Upper lobe of left lung (tissue), 6 donors: ENCODE data around the gene ZWILCH. TPM values are rescaled to one million over a fixed set of nuclear protein-coding genes. Genes with fewer than 3 reads are reported as not detected.
"Not testable (repeated sequence)": the region's sequence is repeated elsewhere in the genome, so short reads cannot be mapped to it uniquely, and the experiment has no call there.

Experiments
- ATAC-seq, 2 donors: fragments of 200-7000 bp; cut with Tn5 transposase; one replicate each; pipeline ENCODE4 v1.9.1; 2022; ENCODE audit warnings: mild to moderate bottlenecking in 2 of 2, moderate library complexity in 2 of 2; ENCODE audit not compliant: low FRiP score in 2 of 2
- DNase-seq, 2 donors: peaks; one replicate each; pipeline ENCODE4 v3.0.0-alpha.2; 2019 to 2020
- H3K27ac ChIP-seq, 4 donors: fragments of 200-600 bp; sonication (generic); one replicate each; pipeline ENCODE4 v1.5.1; 2016 to 2019
- H3K27me3 ChIP-seq, 4 donors: fragments of 200-600 bp; sonication (generic); one replicate each; pipeline ENCODE4 v1.5.1; 2017 to 2019
- H3K36me3 ChIP-seq, 4 donors: fragments of 200-600 bp; sonication (generic); one replicate each; pipeline ENCODE4 v1.5.1; 2016 to 2019
- H3K4me1 ChIP-seq, 4 donors: fragments of 200-600 bp; sonication (generic); one replicate each; pipeline ENCODE4 v1.5.1; 2018 to 2019
- H3K4me3 ChIP-seq, 4 donors: fragments of 200-600 bp; sonication (generic); one replicate each; pipeline ENCODE4 v1.5.1; 2017 to 2019; ENCODE audit warnings: mild to moderate bottlenecking in 2 of 4, moderate library complexity in 1 of 4
- H3K9me3 ChIP-seq, 4 donors: fragments of 200-600 bp; sonication (generic); one replicate each; pipeline ENCODE4 v1.5.1; 2018 to 2019
- CTCF ChIP-seq, 6 experiments: fragments of 450-650 bp in 4 of 6; fragments of 200-600 bp in 2 of 6; sonication (generic) in 2 of 6; IDR thresholded peaks; one replicate each; pipeline ENCODE4 v1.5.1; 2016 to 2019; ENCODE audit warnings: antibody characterized with exemption in 6 of 6
- EP300 ChIP-seq, 4 donors: sonication (generic); formaldehyde crosslinking; IDR thresholded peaks; one replicate each; pipeline ENCODE4 v1.5.1; 2017; ENCODE audit warnings: antibody characterized with exemption in 4 of 4, control low read depth in 2 of 4
- POLR2A ChIP-seq, 4 donors: fragments of 450-650 bp; IDR thresholded peaks; one replicate each; pipeline ENCODE4 v1.5.1; 2016 to 2017; ENCODE audit warnings: antibody characterized with exemption in 4 of 4, mild to moderate bottlenecking in 2 of 4
- POLR2AphosphoS5 ChIP-seq, 2 donors: sonication (generic); formaldehyde crosslinking; IDR thresholded peaks; one replicate each; pipeline ENCODE4 v1.5.1; 2017; ENCODE audit warnings: antibody characterized with exemption in 2 of 2
- WGBS, 2 donors: methylation state at CpG; one replicate each; pipeline ENCODE4 v1.1.5; 2017 to 2018; 5-methylcytosine and 5-hydroxymethylcytosine counted together
- total RNA-seq, 6 donors: library from RNA; depleted of rRNA in 4 of 6; stranded (reverse); fragments of >200 nt in 4 of 6; gene quantifications; one replicate each; pipeline versions ENCODE4 v1.1.0 to v1.2.1, GENCODE V29; 2016 to 2021
- donor health status: DM: no; HTN: no; CAD: no; lungs with moderate emphysema.
- donor health status: DM: no; HTN: yes; CAD: no; lungs with severe emphysema.

The ZWILCH gene
- total RNA-seq, 6 donors from 2014 or later = 0.33 to 6.3 (median 5.1) TPM

DNA sequence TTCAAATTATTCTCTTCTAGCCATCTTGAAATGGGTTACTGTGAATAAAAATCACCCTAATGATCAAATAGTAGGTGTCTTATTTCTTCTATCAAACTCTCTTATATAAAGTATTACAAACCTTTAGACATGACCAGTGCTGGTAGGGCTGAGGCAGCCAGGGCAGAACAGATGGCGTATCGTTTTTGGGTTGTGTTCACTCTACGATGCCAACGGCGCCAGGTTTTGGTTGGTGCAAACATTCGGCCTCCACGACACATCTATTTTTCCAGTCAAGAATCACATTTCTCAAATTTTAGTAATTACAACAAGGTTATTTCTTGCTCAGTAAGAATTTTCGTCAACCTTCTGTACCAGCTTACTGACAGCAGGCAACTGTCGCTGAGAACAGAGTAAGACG lies 2.6 kb upstream of the ZWILCH start:
- H3K27me3 ChIP-seq = no peaks in the 10 kb centered on the region
- H3K4me1 ChIP-seq = peaks cover 20 to 45% (median 24%) of the 10 kb centered on the region in 4 donors
- DNase-seq (no peak), ATAC-seq (no peak)
- peaks cover 33 to 56% (median 47%) of the 10 kb centered on the region in 4 donors for H3K36me3 ChIP-seq
- H3K9me3 ChIP-seq = no peaks in the 10 kb centered on the region
- no peak overlapping the region for H3K27ac ChIP-seq
- no peak for TF ChIP-seq POLR2A (IDR thresholded peaks at IDR 0.05)
- no peak for TF ChIP-seq EP300 (IDR thresholded peaks at IDR 0.05)
- no peak for TF ChIP-seq CTCF (IDR thresholded peaks at IDR 0.05)
- TF ChIP-seq POLR2AphosphoS5 (IDR thresholded peaks at IDR 0.05) = no peak
- 79% methylated on average over 10 of the region's 10 CpGs for WGBS, 2 donors
- peak overlapping the region in 1 of 4 donors; percentile 79 for H3K4me3 ChIP-seq

DNA sequence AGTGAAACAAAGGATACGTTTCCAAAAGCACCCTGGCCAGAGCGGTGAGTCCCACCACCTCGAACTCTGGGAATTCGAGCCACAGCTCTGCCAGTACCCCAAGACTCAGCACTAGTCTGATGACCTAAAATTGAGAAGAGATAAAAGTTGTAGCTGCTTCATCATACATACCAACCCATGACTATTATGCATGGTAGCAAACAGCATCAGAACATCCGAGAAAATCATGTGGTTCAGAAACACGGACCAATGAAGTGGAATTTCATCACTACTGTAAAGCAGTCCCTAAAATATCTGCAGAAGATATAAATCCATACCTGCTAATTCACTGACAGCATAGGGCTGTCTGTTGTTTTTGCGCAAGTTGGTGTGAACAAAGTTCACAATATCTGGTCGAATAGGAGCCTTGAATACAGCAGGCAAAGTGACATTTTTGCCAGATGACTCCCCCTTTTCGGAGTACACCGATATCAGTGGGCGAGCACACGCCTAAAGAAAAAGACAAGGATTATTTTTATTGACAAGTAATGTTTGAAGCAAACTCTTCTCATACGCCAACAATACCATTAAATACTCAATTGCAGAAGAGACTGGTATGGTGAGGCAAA lies 2.0 kb upstream of the ZWILCH start:
- H3K4me3 ChIP-seq = peak overlapping the region; percentile 79 to 96 (median 90)
- not testable (repeated sequence) for ATAC-seq, H3K27ac ChIP-seq, DNase-seq, H3K9me3 ChIP-seq, H3K27me3 ChIP-seq
- H3K36me3 ChIP-seq = peaks cover 33 to 52% (median 47%) of the 10 kb centered on the region in 4 donors
- 59 to 62% methylated on average over 13 of the region's 13 CpGs for WGBS, 2 donors
- H3K4me1 ChIP-seq = peaks cover 18 to 40% (median 23%) of the 10 kb centered on the region in 4 donors

- Histone ChIP-seq H3K27me3 (no peaks in the 10 kb centered on the region), H3K36me3 (peaks cover 32 to 44% (median 40%) of the 10 kb centered on the region in 4 donors), H3K27ac (peak overlapping the region; percentile 87 to 97 (median 92)), H3K4me3 (peak overlapping the region; percentile 79 to 96 (median 90)), H3K4me1 (peaks cover 14 to 32% (median 23%) of the 10 kb centered on the region in 4 donors), H3K9me3 (no peaks in the 10 kb centered on the region)
- DNase-seq = no peak
- no peak for ATAC-seq
- no peak for TF ChIP-seq POLR2AphosphoS5 (IDR thresholded peaks at IDR 0.05)
- no peak for TF ChIP-seq CTCF (IDR thresholded peaks at IDR 0.05)
- no peak for TF ChIP-seq POLR2A (IDR thresholded peaks at IDR 0.05)
- TF ChIP-seq EP300 (IDR thresholded peaks at IDR 0.05) = no peak
- 0 to 1% methylated on average over 12 of the region's 12 CpGs for WGBS, 2 donors
Measured at GRCh38 chr15:66503780-66504562, 1.2 kb upstream of the ZWILCH start.

- ATAC-seq = peak in 1 of 2 donors; percentile 37
- Histone ChIP-seq H3K9me3 (no peaks in the 10 kb centered on the region), H3K27ac (peak overlapping the region; percentile 87 to 97 (median 92))
Measured at GRCh38 chr15:66505430-66505811, 295 bp downstream of the ZWILCH start.

More at GRCh38 chr15:66505430-66505811, 295 bp downstream of the ZWILCH start:
- DNase-seq = no peak
- WGBS, 2 donors = 0 to 2% methylated on average over 11 to 13 of the region's 13 CpGs
- no peak for TF ChIP-seq EP300 (IDR thresholded peaks at IDR 0.05)
- no peak for TF ChIP-seq POLR2AphosphoS5 (IDR thresholded peaks at IDR 0.05)
- no peak for TF ChIP-seq CTCF (IDR thresholded peaks at IDR 0.05)
- TF ChIP-seq POLR2A (IDR thresholded peaks at IDR 0.05) = no peak
- Histone ChIP-seq H3K36me3 (peaks cover 18 to 30% (median 26%) of the 10 kb centered on the region in 4 donors), H3K4me1 (peaks cover 14 to 30% (median 23%) of the 10 kb centered on the region in 4 donors), H3K4me3 (peak overlapping the region; percentile 79 to 96 (median 90)), H3K27me3 (no peaks in the 10 kb centered on the region)
